Breast epithelium (tissue), 4 donors: ENCODE results near the gene ANKRD66. TPM values are rescaled to one million over a fixed set of nuclear protein-coding genes. Genes with fewer than 3 reads are reported as not detected.

Experiments
- DNase-seq, 2 donors: peaks; one replicate each; pipeline ENCODE4 v3.0.0-alpha.2; 2019; ENCODE audit warnings: low spot score in 2 of 2
- H3K27ac ChIP-seq, 2 donors: fragments of 200-600 bp; sonication (generic) in 1 of 2; one replicate each; pipeline ENCODE4 v1.5.1; 2016 to 2019; ENCODE audit warnings: mild to moderate bottlenecking in 1 of 2
- H3K27me3 ChIP-seq, 2 donors: fragments of 200-600 bp; sonication (generic) in 1 of 2; one replicate each; pipeline versions ENCODE4 v1.5.1 to v1.6.0; 2017 to 2019; ENCODE audit warnings: control low read depth in 1 of 2, mild to moderate bottlenecking in 1 of 2
- H3K36me3 ChIP-seq: fragments of 200-600 bp; one replicate; pipeline ENCODE4 v1.5.1; 2019
- H3K4me1 ChIP-seq, 2 donors: fragments of 200-600 bp; sonication (generic); one replicate each; pipeline ENCODE4 v1.5.1; 2016 to 2019; ENCODE audit warnings: control low read depth in 1 of 2
- H3K4me3 ChIP-seq, 3 donors: fragments of 200-600 bp; sonication (generic); 1 replicate in 2 of 3; 2 replicates in 1 of 3; pipeline ENCODE4 v1.5.1; 2016 to 2019; ENCODE audit warnings: mild to moderate bottlenecking in 3 of 3, moderate library complexity in 2 of 3
- H3K9me3 ChIP-seq, 2 donors: fragments of 200-600 bp; sonication (generic) in 1 of 2; one replicate each; pipeline ENCODE4 v1.5.1; 2016 to 2019; ENCODE audit warnings: control low read depth in 1 of 2
- POLR2A ChIP-seq: fragments of 450-650 bp; IDR thresholded peaks from one replicate; pipeline ENCODE4 v1.6.1; 2016; ENCODE audit warnings: antibody characterized with exemption, mild to moderate bottlenecking, moderate library complexity
- POLR2AphosphoS5 ChIP-seq, 3 donors: sonication (generic); formaldehyde crosslinking; IDR thresholded peaks; one replicate each; pipeline ENCODE4 v1.6.1; 2017; ENCODE audit warnings: antibody characterized with exemption in 3 of 3
- intact Hi-C: fragments of 100-400 bp; cut with DNase I; formaldehyde crosslinking; loops from one replicate; pipeline ENCODE4 v1.15.1; 2023; ENCODE audit warnings: low total_unique reads
- total RNA-seq, 3 donors: library from RNA; depleted of rRNA; stranded (reverse); fragments of >200 nt; gene quantifications; one replicate each; pipeline ENCODE4 v1.1.0, GENCODE V29; 2016
- TF ChIP-seq, protein P1 (sequence below), 3 donors: fragments of 450-650 bp; IDR thresholded peaks; one replicate each; pipeline ENCODE4 v1.5.1; 2016 to 2017; ENCODE audit warnings: antibody characterized with exemption in 3 of 3, mild to moderate bottlenecking in 3 of 3, moderate library complexity in 3 of 3

ANKRD66 gene
- total RNA-seq, 3 donors from 2014 or later: not detected

DNA sequence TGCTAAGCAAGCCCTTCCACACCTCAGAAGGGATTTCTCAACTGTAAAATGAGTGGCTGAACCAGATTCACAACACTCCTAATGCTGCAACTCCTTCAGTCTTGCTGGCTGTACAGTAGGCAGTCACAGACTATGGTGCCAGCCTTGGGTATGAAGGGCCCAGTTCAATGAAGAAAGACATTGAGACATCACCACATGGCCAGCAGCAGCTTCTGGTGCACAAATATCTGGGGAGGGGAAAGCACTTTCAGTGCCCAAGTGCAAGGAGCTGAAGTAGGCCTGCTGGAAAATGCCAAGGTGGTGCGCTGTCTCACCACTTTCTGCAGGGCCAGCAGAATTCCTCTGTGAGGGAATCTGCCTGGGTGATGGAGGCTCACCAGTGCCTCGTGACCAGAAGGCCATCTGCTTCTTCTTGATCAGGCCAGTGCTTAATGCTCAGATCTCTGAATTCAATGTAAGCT is 13.4 kb upstream of the ANKRD66 start:
- Histone ChIP-seq H3K27me3 (no peaks in the 10 kb centered on the region), H3K36me3 (no peaks in the 10 kb centered on the region), H3K4me3 (no peak overlapping the region), H3K4me1 (no peaks in the 10 kb centered on the region), H3K9me3 (no peaks in the 10 kb centered on the region), H3K27ac (peak overlapping the region; percentile 64 to 68)
- intact Hi-C loops: no loop called here
- TF ChIP-seq POLR2A (no peak), POLR2AphosphoS5 (IDR thresholded peaks at IDR 0.05) (no peak)
- TF ChIP-seq, protein P1, sequence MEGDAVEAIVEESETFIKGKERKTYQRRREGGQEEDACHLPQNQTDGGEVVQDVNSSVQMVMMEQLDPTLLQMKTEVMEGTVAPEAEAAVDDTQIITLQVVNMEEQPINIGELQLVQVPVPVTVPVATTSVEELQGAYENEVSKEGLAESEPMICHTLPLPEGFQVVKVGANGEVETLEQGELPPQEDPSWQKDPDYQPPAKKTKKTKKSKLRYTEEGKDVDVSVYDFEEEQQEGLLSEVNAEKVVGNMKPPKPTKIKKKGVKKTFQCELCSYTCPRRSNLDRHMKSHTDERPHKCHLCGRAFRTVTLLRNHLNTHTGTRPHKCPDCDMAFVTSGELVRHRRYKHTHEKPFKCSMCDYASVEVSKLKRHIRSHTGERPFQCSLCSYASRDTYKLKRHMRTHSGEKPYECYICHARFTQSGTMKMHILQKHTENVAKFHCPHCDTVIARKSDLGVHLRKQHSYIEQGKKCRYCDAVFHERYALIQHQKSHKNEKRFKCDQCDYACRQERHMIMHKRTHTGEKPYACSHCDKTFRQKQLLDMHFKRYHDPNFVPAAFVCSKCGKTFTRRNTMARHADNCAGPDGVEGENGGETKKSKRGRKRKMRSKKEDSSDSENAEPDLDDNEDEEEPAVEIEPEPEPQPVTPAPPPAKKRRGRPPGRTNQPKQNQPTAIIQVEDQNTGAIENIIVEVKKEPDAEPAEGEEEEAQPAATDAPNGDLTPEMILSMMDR (IDR thresholded peaks at IDR 0.05): no peak
- DNase-seq: no peak

DNA sequence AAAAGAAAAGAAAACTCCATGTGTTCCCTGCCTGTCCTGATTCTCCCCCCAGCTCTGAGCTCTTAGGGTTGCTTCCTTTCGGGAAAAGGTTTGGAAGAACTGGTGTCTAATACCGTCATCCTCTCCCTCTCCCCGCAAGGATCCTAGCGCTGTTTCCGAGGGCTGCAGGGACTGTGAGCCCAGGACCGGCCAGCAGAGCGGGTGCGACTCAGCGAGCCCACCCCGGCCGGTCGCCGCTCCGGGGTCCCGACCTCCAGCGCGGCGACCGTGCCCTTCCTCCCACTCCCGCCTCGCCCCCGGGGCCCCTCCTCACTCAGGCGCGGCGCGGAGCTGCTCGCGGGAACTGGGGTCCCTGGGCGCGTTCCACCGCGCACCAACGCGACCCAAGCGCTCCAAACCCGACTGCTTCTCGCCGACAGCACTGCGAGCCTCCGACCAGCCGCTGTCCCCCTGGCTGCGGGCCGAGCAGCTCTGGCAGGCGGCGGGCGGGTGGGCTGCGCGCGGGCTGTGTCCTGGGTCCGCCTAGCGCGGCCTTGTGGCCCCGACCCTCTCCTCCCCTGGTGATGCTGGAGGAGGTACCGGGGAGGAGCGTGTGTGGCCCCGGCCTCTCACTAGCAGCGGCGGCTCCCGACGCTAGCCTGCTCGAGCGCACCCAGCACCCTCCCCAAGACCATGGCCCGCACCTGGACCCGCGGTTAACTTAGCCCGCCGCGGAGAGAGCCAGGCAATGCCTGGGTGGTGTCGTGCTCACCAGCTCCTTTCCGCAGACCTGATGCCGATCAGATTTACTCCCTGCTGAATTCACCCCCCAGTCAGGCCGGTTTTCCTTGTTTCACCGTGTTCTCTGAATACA is 11.6 kb upstream of the ANKRD66 start, which contains the start of gene PLA2G7:
Gene PLA2G7 (minus strand): TSS at position 509 of the 853 bp plus-strand sequence. CDS start 12,484 bp downstream, outside the sequence.
- Histone ChIP-seq H3K9me3 (no peaks in the 10 kb centered on the region), H3K4me1 (no peaks in the 10 kb centered on the region), H3K27me3 (no peaks in the 10 kb centered on the region), H3K4me3 (peak within 1 kb of the TSS; percentile 56 to 80 (median 67)), H3K36me3 (no peaks in the 10 kb centered on the region), H3K27ac (peak within 1 kb of the TSS; percentile 64 to 68)
- peak in 1 of 2 donors; percentile 18 for DNase-seq
- TF ChIP-seq POLR2AphosphoS5 (IDR thresholded peaks at IDR 0.05) (no peak), POLR2A (no peak)
- TF ChIP-seq, protein P1 (IDR thresholded peaks at IDR 0.05): no peak
- intact Hi-C loops: no loop called here

DNA sequence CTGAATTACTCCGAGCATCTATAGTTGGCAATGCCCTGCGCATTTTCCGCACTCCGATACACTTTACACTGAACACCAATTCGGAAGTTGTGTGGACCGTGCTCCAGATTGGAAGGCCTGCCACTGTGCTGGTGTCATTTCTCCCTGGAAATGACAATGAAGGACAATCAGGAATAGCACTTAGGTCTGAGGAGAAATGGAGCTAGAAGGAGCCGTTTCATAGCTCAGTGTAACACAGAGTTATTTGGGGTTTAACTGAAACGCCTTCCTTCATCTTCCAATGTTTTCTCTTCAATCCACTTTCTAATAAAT is 11.1 kb upstream of the ANKRD66 start:
- TF ChIP-seq POLR2AphosphoS5 (IDR thresholded peaks at IDR 0.05) (no peak), POLR2A (no peak)
- TF ChIP-seq, protein P1 (IDR thresholded peaks at IDR 0.05): no peak
- Histone ChIP-seq H3K36me3 (no peaks in the 10 kb centered on the region), H3K27ac (peak overlapping the region; percentile 50 to 68), H3K4me3 (peak overlapping the region; percentile 56 to 80 (median 67)), H3K4me1 (no peaks in the 10 kb centered on the region), H3K9me3 (no peaks in the 10 kb centered on the region), H3K27me3 (no peaks in the 10 kb centered on the region)
- DNase-seq: no peak
- intact Hi-C loops: no loop called here

DNA sequence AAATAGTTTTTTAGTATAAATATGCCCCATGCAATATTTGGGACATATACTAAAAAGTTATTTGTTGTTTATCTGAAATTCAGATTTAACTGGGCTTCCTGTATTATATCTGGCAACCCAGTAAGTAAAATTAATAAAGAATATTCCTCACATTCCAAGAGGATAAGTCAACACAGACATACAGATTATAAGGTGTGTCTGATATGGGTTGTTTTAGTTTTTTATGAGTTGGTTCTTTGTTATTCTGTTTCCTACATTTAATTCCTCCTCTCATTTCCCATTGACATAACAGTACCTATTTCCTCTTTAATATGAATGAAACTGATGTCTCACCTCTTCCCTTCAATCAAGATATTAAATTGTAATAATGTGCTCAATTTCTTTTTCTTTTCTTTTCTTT is 9.8 kb upstream of the ANKRD66 start:
- TF ChIP-seq POLR2A (no peak), POLR2AphosphoS5 (IDR thresholded peaks at IDR 0.05) (no peak)
- TF ChIP-seq, protein P1 (IDR thresholded peaks at IDR 0.05): no peak
- no peaks in the 10 kb centered on the region for H3K36me3 ChIP-seq
- no peaks in the 10 kb centered on the region for H3K9me3 ChIP-seq
- DNase-seq: no peak
- intact Hi-C loops: no loop called here
- H3K4me3 ChIP-seq: no peak overlapping the region
- H3K27me3 ChIP-seq: no peaks in the 10 kb centered on the region
- H3K27ac ChIP-seq: no peak overlapping the region
- H3K4me1 ChIP-seq: no peaks in the 10 kb centered on the region

DNA sequence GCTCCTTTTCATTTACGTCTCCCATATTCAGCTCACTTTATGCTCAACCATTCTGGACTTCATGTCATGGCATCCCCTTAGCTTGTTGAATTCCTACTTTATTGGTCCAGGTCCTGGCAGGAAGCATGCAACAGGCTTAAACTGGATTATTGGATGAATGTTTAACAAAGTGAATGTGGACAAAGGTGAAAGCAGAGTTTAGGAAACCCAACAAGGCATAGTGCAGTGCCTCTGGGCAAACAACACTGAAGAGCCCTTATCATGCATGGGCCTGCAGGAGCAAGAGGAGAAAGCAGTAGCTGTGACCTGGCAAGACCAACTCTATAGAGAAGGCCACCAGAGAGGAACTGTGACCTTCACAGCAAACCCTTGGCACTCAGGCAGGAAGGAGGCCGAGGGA is 5.3 kb upstream of the ANKRD66 start:
- Histone ChIP-seq H3K27me3 (no peaks in the 10 kb centered on the region), H3K4me1 (no peaks in the 10 kb centered on the region), H3K27ac (no peak overlapping the region), H3K4me3 (no peak overlapping the region), H3K9me3 (no peaks in the 10 kb centered on the region), H3K36me3 (no peaks in the 10 kb centered on the region)
- DNase-seq: no peak
- TF ChIP-seq POLR2AphosphoS5 (IDR thresholded peaks at IDR 0.05): no peak
- TF ChIP-seq, protein P1 (IDR thresholded peaks at IDR 0.05): no peak
- no peak for TF ChIP-seq POLR2A
- intact Hi-C loops: loop anchor here (2.0 kb wide), 1 partner anchor 35 kb away; no protein-coding TSS in a partner anchor
